ENCODE data around the gene ENTPD6.

GRCh38 chr20:25160467-25160866, 35.0 kb upstream of the ENTPD6 start:
- TF ChIP-seq EZH2phosphoT487 (IDR thresholded peaks at IDR 0.05; ENCODE audit: borderline replicate concordance, low read length): no peak
- no peak for TF ChIP-seq CTCF (IDR thresholded peaks at IDR 0.05; ENCODE audit: low read depth, low read length, poor library complexity, severe bottlenecking)

Data from DOHH2 (cell line).